Fibroblast of skin of right quadriceps (primary cell): ENCODE data around the gene C3orf70.

Experiments used
- DNase-seq: peaks from one replicate; pipeline ENCODE4 v3.0.0-alpha.2; 2013

C3orf70 gene

DNA sequence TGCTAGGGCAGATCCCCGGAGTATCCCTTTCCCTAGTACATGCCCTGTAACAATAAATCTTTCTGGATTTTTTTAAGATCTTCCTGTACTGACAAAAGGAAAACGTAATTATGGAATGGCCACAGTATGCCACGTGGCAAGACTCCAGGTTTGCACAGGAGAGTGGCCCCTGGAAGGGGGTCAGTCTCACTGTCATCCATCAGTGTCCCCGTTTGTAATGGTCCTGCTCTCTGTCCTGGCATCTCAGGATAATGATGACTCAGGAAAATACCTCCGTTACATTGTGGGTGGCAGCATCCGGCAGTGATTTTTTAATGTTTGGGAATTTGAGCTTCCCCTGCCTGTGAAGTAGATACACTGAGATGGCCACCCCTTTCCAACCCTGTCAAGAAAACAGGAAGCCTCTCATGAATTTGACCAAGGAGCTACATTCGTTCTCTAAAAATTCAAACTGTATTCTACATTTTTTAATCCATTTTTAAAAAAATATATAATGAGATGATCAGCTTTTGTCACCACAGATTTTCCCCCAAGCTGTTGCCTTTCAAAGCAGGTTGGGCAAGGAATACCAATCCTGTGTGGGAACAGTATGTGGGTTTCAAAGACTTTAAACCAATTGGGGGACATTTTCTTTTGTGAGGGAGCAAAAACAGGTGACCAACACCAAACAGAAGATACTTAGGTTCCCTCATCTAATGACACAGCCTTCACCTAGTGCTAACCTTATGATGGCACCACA is 110.4 kb downstream of the C3orf70 start:
- no peak for DNase-seq

DNA sequence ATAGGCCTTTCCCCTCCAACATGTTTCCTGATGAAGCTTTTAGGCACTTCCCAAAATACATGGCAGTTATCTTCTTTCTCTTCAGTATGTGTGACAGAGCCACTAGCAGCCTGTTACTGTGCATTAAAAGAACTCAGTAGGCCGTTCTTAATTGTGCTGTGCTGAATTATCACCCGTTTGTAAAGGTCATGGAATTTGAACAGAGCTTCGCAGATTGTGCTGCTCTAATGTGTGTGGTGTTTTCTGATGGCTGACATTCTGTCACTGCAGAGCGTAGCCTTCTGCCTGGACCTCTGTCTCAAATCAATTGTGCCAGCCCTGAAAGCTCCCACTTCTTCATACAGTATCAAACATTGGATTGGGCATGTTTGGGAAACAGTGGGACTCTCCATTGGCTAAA is 111.3 kb downstream of the C3orf70 start:
- DNase-seq, result no peak

DNA sequence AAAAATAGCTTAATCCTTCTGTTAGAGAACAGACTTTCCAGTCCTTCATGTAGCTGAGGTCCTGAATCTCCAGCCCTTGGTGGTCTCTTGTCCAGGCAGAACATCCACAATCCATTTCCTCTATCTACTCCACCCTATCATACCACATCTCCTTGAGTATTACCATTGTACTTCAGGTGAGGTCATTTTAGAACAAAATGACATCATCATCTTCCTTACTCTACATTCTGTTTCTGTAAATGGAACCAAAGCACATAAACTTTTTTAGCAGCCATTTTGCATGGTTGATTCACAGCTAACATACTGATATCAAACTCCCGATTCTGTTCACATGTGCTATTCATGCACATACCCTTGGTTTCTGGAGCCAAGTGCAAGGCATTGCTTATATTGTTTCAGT is 112.4 kb downstream of the C3orf70 start:
- DNase-seq, result no peak

DNA sequence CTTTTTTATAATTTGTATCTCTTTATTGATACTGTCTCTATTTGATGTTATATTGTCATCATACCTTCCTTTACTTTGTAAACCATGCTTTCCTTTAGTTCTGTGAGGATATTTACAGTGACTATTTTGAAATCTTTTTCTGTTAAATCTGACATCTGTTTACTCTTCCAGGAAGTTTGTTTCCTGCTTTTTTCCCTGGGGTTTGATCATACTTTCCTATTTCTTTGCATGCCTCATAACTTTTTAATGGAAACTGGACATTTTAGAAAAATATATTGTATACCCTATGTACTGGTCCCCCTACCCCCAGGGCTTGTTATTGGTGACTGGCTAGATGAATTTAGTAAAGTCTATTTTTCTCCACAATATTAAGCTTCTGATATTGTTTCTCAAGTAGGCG is 115.1 kb downstream of the C3orf70 start:
- DNase-seq, result no peak

DNA sequence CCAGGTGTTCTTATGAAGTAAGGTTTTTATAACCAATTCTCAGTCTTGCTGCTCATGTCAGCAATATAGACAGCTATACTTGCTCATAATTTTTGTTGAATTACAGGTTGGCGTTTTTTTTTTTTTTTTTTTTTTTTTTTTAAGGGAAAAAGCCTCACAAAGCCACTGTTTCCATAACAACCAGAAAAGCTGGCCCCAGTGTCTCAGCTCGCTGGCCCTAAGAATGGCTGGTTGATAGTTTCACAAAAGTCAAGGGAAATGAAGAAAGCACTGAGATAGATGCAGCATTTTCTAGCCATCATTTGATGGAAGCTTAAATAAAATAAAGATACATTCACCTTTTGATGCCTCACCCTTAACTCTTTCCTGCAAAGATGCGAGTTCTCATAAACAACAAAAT is 121.9 kb downstream of the C3orf70 start:
- DNase-seq, result no peak

DNA sequence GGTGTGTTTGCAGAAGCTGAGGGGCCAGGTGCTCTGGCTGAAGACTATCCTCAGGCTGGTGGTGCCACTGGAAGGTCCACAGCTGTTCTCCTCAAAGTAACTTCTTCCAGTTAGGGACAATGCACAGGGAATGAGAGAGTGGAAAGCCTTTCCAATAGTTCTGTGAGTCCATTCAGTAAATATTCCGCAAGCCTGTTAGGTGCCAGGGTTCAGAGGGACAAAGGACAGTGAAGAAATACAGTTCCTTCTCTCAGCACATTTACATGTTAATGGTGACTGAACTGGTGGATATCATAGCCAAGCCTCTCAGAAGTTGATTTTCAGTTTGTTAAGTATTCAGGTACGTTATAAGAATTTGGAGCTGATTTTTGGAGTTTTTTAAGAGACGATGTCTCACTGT is 122.5 kb downstream of the C3orf70 start:
- no peak for DNase-seq

DNA sequence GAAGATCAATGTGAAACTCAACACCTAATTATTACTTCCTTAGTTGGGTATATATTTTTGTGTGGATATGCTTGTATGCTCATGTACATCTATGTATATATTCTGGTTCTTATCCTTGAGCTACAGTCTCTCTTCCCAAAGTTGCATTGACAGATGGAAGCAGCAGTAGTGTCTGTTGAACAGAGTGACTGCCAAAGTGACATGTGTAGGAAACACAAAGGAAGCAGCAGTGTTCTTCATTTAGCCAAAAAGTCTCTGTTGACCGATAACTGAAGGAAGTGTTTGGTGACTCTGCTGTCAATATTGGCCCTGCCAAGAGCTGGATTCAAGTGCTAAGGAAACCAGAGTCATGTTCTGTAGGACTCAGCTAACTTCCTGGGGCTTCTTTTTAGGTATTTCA is 123.8 kb downstream of the C3orf70 start:
- DNase-seq, result no peak

DNA sequence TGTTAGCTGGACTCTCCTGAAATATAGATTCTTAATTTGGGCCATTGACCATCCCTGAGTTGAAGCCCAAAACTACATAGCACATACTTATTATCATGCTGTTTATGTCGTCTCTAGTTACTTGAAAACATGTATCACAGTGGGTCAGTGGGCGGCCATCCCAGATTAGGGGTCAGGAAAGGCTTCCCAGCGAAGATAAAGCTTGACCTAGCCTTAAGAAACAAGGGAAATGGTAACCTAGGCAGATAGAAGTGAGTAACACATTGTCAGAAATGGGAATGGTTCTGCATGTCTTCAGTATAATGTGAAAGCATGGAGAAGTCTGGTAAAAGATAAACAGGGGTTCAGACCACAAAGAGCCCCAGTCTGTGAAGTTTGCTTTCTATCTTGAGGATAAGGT is 124.7 kb downstream of the C3orf70 start:
- DNase-seq, result no peak
